Body of pancreas (tissue), 4 donors: ENCODE results near the gene DUSP5.

ENCODE experiments used
- POLR2A ChIP-seq, 3 donors: fragments of 450-650 bp; IDR thresholded peaks; one replicate each; pipeline ENCODE4 v1.6.1; 2016; ENCODE audit warnings: antibody characterized with exemption in 3 of 3, mild to moderate bottlenecking in 2 of 3
- TF ChIP-seq, protein P1 (sequence below), 7 experiments: fragments of 450-650 bp in 4 of 7; fragments of 200-600 bp in 3 of 7; sonication (generic) in 3 of 7; IDR thresholded peaks; one replicate each; pipeline ENCODE4 v1.5.1; 2016 to 2019; ENCODE audit warnings: antibody characterized with exemption in 7 of 7

DNA sequence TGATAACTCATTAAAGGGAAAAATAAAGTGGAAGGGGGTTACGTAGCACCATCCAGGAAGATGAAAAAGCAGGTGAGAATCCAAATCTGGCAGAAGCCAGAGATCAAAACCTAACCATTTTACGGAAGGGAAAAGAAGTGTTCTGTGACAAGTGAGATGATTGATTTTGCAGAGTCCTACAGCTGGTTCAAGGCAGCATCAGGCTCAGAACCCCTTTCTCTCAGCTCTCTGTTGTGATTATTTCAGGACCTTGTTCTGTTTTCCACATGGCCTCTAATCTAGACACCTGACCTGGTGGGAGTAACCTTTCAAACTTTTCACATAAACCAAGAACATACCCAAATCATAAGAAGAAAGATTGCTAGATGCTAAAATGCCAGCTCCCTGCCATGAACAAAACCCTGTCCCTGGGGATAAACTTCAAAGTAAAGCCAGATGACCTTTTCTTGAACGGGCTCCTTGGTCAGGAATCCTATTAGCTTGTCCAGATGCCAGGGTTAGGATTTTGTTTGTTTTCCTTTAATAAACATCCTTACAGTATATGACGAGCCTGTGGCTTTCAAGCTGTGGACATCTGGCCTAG is 5.9 kb downstream of the DUSP5 start:
- TF ChIP-seq, protein P1, sequence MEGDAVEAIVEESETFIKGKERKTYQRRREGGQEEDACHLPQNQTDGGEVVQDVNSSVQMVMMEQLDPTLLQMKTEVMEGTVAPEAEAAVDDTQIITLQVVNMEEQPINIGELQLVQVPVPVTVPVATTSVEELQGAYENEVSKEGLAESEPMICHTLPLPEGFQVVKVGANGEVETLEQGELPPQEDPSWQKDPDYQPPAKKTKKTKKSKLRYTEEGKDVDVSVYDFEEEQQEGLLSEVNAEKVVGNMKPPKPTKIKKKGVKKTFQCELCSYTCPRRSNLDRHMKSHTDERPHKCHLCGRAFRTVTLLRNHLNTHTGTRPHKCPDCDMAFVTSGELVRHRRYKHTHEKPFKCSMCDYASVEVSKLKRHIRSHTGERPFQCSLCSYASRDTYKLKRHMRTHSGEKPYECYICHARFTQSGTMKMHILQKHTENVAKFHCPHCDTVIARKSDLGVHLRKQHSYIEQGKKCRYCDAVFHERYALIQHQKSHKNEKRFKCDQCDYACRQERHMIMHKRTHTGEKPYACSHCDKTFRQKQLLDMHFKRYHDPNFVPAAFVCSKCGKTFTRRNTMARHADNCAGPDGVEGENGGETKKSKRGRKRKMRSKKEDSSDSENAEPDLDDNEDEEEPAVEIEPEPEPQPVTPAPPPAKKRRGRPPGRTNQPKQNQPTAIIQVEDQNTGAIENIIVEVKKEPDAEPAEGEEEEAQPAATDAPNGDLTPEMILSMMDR (IDR thresholded peaks at IDR 0.05): no peak
- TF ChIP-seq POLR2A (IDR thresholded peaks at IDR 0.05): no peak
